GM12864 (cell line): ENCODE measurements around the gene MYCBP2.
A peak's percentile ranks its signal among the peaks of the same experiment; 100 is the strongest.

ENCODE experiments used
- DNase-seq: peaks from one replicate; pipeline ENCODE4 v3.0.0-alpha.2; 2011; ENCODE audit warnings: low read depth
- H3K4me3 ChIP-seq: 2 replicates; pipeline ENCODE4 v1.5.1; 2011; ENCODE audit warnings: mild to moderate bottlenecking, low read depth, low read length, control low read depth
- CTCF ChIP-seq: IDR thresholded peaks from 2 replicates; pipeline ENCODE4 v1.5.1; 2011; ENCODE audit warnings: low read depth, mild to moderate bottlenecking, moderate library complexity, low read length, control low read depth, inconsistent platforms; ENCODE audit errors: missing control alignments

The MYCBP2 gene, protein sequence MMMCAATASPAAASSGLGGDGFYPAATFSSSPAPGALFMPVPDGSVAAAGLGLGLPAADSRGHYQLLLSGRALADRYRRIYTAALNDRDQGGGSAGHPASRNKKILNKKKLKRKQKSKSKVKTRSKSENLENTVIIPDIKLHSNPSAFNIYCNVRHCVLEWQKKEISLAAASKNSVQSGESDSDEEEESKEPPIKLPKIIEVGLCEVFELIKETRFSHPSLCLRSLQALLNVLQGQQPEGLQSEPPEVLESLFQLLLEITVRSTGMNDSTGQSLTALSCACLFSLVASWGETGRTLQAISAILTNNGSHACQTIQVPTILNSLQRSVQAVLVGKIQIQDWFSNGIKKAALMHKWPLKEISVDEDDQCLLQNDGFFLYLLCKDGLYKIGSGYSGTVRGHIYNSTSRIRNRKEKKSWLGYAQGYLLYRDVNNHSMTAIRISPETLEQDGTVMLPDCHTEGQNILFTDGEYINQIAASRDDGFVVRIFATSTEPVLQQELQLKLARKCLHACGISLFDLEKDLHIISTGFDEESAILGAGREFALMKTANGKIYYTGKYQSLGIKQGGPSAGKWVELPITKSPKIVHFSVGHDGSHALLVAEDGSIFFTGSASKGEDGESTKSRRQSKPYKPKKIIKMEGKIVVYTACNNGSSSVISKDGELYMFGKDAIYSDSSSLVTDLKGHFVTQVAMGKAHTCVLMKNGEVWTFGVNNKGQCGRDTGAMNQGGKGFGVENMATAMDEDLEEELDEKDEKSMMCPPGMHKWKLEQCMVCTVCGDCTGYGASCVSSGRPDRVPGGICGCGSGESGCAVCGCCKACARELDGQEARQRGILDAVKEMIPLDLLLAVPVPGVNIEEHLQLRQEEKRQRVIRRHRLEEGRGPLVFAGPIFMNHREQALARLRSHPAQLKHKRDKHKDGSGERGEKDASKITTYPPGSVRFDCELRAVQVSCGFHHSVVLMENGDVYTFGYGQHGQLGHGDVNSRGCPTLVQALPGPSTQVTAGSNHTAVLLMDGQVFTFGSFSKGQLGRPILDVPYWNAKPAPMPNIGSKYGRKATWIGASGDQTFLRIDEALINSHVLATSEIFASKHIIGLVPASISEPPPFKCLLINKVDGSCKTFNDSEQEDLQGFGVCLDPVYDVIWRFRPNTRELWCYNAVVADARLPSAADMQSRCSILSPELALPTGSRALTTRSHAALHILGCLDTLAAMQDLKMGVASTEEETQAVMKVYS (N-terminal part only)

GRCh38 chr13:77326905-77327604 lies at the start of gene MYCBP2:
MYCBP2 (minus strand) TSS chr13:77327094; CDS start chr13:77326775, 319 bp downstream.
- peak within 1 kb of the TSS; percentile 76 for H3K4me3 ChIP-seq
- TF ChIP-seq CTCF, result no peak
- peak; percentile 99 for DNase-seq

- H3K4me3 ChIP-seq, result no peak overlapping the region
- no peak for DNase-seq
- TF ChIP-seq CTCF, result no peak
These were observed 48.7 kb upstream of the MYCBP2 start for GRCh38 chr13:77375560-77376108.

DNA sequence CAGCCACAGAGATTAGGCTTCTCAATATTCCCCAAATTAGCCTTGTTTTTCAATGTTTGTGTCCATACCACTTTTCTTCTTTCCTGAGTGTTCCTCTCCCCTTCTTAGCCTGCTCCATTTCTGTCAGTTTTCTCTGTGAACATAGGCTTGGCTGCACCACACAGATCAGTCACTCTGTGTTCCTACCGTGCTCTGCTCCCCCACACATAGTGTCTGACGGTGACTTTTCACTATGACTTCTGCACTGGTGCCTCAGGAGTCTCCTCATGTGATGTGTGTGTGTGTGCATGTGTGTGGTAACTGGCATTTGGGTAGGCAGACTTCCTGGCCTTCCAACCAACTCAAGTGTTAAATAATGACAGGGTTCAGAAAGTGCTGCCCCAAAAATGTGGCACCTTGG lies 47.9 kb upstream of the MYCBP2 start:
- H3K4me3 ChIP-seq, result no peak overlapping the region
- TF ChIP-seq CTCF, result no peak
- no peak for DNase-seq

GRCh38 chr13:77374339-77374738 lies 47.4 kb upstream of the MYCBP2 start:
- no peak overlapping the region for H3K4me3 ChIP-seq
- TF ChIP-seq CTCF, result no peak
- no peak for DNase-seq

DNA sequence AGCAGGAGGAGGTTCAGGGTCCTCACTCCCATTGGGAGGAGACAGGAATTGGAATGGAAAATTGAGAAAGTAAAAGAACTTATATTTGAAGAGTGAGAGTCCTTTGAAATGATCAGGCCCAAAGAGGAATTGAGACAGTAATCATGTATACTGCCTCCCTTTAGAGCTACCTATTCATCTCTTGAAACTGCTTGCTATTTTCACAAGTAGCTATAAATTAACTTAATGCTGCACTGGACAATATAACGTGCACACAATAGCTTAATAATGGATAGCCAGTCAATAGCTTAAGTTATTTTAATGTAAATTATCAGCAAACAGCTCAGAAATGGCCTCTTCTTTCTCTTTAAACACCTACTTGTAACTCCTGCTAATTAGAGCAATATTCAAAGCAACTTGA lies 46.6 kb upstream of the MYCBP2 start:
- no peak overlapping the region for H3K4me3 ChIP-seq
- TF ChIP-seq CTCF, result no peak
- DNase-seq, result no peak

- H3K4me3 ChIP-seq, result no peak overlapping the region
- no peak for DNase-seq
- no peak for TF ChIP-seq CTCF
These were observed 45.4 kb upstream of the MYCBP2 start for GRCh38 chr13:77372275-77372674.
